8988T (cell line): ENCODE measurements around the gene SMIM7.
"Not testable (repeated sequence)": the region's sequence is repeated elsewhere in the genome, so short reads cannot be mapped to it uniquely, and the experiment has no call there.

ENCODE experiments used
- DNase-seq: peaks from one replicate; pipeline ENCODE4 v3.0.0; 2011

The SMIM7 gene

DNA sequence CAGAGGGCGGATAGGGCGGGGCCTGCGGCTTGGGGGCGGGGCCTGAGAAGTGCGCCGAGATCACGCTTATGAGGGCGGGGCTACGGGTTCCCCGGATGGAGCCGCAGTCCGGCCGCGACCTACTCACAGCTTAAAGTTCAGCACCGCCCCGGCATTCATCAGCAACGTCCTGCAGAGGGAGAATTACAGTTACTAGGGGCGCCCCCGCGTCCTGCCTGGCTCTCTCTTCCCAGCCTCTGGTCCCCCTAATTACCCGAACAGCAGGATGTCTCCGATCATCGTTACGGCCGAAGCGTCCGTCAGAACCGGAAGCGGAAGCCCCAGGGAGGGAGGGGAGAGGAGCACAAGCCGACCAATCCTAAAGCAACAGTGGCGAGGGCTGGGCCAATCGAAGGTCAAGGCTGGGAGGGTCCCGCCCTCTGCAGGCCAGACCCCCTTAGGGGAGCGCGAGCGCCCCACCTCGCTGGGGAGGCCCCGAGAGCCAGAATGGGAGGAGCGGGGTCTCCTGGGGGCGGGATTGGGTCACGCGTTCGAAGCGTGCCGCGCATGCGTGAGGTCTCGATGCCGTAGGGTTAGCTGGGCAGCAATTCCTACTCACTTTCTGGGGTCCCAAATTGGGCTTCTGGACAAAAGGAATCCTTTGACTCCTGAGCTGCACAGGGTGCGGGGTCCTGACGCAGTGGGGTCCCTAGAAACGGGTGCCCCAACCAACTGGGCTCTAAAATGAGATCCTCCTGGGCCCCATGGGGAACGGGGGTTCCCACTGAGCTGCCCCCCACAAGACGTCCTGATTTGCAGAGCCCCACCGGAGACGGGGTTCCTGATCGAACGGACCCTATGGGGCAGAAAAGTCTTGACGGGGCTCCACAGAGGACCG lies at the start of gene SMIM7:
SMIM7 (minus strand) TSS at position 313 of the 877 bp plus-strand sequence; CDS start at position 279, 34 bp downstream.
- peak; percentile 94 for DNase-seq

DNA sequence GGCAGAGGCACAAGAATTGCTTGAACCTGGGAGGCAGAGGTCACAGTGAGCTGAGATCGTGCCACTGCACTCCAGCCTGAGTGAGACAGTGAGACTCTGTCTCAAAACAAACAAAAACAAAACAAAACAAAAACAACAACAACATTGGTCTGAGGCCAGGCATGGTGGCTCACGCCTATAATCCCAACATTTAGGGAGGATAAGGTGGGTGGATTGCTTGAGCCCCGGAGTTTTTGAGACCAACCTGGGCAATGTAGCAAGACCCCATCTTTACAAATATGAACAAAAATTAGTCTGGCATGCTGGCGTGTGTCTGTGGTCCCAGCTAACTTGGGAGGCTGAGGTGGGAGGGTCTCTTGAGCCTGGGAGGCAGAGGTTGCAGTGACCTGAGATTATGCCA lies 43.7 kb upstream of the SMIM7 start:
- no peak for DNase-seq

DNA sequence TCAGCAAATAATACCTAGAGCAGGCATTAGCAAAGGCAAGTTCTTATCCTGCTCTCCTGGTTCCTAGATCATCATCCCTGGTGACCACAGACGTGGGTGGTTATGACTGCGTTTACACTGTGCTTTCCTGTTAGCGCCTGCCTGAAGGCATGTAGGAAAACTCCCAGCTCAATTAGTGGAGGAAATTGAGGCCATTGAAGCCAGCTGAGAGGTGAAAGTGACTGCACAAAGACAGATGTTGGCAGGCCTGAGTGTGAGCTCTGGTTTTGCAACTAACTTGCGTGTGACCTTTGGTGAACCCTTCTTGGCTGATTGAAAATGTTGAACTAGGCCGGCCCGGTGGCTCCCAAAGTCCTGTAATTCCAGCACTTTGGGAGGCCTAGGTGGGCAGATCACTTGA lies 42.2 kb upstream of the SMIM7 start:
- no peak for DNase-seq

DNA sequence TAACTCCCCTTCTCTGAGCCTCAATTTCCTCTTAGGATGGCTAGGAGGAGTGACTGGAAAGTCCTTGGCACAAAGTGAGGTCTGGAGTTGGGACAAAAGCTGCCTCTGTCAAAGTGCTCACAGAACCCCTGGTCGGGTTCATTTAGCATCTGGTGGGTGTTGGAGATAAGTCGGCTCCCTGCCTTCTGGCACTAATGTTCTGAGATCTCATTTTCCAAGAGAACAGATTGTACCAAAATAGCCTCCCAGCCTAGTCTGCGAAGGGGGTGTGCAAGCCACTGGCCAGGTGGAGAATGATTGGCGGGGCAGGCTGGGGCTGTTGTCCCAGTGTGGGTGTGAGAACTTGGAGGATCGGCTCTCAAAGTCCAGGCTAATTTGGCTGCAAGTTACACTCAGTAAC lies 39.0 kb upstream of the SMIM7 start:
- no peak for DNase-seq

DNA sequence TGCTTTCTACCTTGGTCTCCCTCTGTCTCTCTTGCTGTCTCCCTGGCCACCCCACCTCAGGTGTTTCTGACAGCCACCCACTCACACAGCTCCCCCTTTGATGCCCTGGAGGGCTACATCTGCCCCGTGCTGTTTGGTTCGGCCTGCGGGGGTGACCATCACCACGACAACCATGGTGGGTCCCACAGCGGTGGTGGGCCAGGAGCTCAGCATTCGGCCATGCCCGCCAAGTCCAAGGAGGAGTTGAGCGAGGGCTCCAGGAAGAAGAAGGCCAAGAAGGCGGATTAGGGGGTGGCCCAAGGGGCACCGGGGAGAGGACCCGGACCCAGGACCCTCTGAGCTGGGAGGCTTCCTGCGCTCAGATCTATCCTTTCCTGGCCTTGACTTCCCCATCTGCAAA lies 28.1 kb upstream of the SMIM7 start:
- no peak for DNase-seq

DNA sequence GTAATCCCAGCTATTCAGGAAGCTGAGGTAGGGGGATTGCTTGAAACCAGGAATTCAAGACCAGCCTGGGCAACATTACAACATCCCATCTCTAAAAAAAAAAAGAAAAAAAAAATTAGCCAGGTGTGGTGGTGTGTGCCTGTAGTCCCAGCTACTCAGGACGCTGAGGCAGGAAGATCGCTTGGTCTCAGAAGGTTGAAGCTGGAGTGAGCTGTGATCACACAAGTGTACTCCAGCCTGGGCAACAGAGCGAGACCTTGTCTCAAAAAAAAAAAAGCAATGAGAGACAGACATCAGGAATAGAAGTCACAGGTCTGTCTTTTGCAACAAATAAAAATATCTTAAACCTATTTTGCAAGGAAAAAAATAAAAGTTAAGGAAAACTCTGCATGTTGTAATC lies 24.3 kb upstream of the SMIM7 start:
- no peak for DNase-seq

DNA sequence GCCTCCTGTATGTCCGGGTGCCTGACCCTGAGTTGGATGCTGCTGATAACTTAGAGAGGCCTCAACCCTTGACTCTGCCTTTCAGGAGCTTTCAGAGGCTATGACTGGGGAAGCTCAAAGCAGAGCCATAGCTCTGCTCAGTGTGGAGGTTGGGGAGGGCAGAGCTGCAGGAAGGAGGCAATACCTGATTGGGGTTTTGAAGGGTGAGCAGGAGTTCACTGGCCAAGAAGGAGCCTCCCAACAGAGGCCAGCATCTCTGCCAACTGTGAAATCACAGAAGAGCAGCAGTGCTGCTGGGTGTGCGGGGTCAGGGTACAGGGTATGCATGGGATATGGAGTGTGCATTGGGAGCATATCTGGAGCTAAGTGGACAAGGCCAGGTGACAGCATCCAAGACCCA lies 22.6 kb upstream of the SMIM7 start:
- DNase-seq = no peak

DNA sequence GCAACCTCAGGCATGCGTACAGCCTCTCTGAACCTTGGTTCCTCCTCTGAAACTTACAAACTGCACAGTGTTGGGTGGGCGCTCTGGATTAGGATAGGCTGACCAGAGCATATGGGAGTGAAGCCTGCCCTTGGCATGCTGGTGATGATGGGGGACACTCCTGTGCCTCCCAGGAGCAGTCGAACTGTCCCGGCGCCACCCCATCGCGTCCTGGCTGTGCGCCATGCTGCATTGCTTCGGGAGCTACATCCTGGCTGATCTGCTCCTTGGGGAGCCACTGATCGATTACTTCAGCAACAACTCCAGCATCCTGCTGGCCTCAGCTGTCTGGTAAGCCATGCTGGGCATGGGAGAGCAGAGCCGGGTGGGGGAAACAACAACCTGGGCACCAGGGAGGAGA lies 19.9 kb upstream of the SMIM7 start:
- no peak for DNase-seq

DNA sequence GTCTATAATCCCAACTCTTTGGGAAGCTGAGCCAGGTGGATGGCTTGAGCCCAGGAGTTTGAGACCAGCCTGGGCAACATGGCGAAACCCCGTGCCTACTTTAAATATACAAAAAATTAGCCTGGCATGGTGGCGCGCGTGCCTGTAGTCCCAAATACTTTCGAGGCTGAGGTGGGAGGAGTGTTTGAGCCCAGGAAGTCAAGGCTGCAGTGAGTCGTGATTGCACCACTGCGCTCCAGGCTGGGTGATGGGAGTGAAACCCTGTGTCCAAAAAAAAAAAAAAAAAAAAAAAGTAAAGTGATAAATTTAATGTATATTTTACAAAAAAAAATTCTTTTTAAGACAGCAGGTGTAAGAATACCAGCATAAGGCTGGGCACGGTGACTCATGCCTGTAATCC lies 18.6 kb upstream of the SMIM7 start:
- no peak for DNase-seq

DNA sequence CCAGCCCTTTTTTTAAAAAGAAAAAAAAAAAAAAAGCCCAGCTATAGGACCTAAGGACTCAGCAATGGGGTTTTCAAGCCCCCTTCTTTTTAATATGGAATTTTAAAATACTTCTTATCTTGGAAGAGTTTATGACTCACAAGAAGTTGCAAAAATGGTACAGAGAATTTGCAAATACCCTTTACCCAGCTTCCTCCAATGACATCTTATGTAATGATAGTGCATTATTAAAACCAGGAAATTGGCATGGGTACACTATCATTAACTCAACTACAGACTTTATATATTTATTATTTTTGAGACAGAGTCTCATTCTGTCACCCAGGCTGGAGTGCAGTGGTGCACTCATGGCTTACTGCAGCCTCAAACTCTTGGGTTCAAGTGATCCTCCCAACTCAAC lies 17.1 kb upstream of the SMIM7 start:
- DNase-seq = no peak

DNA sequence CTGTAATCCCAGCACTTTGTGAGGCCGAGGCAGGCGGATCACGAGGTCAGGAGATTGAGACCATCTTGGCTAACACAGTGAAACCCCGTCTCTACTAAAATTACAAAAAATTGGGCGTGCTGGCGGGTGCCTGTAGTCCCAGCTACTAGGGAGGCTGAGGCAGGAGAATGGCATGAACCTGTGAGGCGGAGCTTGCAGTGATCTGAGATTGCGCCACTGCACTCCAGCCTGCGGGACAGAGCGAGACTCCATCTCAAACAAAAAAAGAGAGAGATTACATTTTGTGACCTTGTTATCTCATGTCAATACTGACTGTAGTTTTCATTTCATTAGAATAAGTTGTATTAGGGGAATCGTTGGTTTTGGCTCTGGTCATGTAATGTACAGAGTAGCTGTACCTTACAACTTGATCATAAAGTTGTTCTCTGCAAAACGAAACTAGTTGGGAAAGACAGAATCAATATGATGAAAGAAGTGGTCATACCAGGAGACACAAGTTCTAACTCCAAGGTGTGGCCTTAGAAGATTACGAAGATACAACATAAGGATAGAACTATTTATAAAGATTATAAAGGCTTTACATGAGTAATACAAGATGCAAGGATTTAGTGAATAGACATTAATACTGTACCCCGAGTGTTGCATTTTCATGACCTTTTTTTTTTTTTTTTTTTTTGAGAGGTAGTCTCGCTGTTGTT lies 16.3 kb upstream of the SMIM7 start:
- DNase-seq = no peak

DNA sequence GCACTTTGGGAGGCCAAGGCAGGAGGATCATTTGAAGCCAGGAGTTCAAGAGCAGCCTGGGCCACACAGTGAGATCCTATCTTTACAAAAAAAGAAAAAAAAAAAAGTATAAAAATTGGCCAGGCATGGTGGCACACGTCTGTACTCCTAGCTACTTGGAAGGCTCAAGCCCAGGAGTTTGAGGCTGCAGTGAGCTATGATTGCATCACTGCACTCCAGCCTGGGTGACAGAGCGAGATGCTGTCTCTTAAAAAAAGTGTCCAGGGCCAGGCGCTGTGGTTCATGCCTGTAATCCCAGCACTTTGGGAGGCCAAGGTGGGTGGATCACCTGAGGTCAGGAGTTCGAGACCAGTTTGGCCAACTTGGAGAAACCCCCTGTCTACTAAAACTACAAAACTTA lies 13.9 kb upstream of the SMIM7 start:
- DNase-seq = not testable (repeated sequence)

DNA sequence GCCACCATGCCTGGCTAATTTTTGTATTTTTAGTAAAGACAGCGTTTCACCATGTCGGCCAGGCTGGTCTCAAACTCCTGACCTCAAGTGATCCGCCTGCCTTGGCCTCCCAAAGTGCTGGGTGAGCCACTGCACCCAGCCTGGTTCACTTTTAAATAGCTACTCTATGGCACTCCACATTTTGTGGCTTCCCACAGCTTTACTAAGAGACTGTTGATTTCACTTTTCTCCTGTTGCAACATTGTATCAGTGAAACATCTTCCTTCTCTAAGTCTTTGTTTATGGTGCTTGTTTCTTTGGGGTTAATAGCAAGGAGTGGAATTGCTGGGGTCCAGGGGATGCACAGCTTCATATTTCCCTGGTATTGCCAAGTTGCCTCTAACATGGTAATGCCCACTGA lies 13.3 kb upstream of the SMIM7 start:
- no peak for DNase-seq

DNA sequence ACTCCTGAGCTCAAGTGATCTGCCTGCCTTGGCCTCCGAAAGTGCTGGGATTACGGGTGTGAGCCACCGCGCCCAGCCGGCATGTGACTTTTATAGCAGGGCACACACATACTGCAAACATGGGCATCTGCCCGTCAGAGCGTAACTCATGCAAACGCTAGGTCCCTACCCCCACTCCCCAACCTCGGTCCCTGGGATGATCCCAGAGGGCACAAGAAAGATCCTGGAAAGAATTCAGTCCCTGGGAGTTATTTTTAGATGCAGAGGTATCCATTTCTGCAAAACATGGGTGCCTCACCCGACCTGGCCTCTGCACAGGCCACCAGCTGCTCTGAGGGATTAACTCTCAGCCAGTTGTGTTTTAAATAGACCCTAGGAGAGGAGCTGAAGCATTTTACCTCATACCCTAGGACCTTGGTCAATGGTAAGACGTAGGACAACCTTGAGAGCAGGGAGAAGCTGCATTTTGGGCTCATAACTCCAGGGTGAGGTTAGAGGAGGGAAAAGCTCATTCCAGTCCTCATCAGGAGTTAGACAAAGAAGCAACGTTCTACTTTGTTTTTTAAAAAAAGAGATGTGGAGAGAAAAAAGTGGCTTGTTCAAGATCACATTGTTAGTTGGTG lies 11.8 kb upstream of the SMIM7 start:
- DNase-seq = no peak

DNA sequence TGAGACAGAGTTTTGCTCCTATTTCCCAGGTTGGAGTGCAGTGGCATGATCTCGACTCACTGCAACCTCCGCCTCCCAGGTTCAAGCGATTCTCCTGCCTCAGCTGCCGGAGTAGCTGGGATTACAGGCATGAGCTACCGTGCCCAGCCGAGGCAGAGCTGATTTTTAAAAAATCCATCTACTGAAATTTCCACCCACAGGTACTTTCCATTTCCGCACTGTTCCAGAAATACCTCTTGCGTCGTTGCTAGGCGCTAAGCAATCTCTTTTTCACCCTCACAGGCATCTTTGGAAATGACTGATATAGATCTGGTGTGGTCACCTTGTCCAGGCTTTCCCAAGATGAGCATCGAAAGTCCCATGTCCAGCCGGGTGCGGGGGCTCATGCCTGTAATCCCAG lies 10.3 kb upstream of the SMIM7 start:
- DNase-seq = no peak

DNA sequence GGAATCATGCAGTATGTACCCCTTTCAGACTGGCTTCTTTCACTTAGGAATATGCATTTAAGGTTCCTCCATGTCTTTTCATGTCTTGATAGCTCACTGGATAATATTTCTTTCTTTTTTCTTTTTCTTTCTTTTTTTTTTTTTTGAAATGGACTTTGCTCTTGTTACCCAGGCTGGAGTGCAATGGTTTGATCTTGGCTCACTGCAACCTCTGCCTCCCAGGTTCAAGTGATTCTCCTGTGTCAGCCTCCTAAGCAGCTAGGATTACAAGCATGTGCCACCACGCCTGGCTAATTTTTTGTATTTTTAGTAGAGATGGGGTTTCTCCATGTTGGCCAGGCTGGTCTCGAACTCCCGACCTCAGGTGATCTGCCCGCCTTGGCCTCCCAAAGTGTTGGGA lies 8.8 kb upstream of the SMIM7 start:
- DNase-seq = not testable (repeated sequence)

DNA sequence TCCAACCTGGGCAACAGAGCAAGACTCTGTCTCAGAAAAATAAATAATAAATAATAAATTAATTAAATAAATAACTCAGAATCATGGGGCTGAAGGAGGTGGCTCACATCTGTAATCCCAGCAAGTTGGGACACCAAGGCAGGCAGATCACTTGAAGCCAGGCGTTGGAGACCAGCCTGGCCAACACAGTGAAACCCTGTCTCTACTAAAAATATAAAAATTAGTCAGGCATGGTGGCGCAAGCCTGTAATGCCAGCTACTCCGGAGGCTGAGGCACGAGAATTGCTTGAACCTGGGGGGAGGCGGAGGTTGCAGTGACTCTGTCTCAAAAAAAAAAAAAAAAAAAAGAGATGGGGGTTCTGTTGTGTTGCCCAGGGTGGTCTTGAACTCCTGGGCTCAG lies 8.2 kb upstream of the SMIM7 start:
- DNase-seq = no peak

DNA sequence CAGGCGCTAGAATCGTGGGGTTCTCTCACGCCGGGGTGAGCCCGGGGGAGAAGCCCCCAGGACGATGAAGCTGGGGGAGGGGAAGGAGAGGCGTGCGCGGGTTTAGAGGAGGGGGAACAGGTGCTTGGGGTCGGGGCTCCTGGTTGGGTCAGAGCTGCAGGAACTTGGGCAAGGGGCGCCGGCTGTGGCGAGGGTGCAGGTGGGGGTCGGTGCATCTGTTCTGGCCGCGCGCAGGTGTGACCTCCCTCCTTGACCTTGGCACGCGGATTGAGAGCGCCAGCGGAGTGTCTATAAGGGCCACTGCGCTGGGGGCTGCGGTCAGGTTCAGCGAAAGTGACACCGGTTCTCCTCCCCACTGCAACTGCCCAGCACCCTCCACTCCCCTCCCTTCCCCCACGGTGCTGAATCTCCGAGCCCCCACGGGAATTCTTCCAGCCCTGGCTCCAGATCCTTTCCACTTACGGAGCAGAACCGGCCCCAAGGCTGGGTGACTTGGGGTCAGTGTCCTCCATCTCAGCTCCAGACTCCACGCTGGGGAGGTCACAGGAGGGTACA lies 1.6 kb upstream of the SMIM7 start:
- no peak for DNase-seq

DNA sequence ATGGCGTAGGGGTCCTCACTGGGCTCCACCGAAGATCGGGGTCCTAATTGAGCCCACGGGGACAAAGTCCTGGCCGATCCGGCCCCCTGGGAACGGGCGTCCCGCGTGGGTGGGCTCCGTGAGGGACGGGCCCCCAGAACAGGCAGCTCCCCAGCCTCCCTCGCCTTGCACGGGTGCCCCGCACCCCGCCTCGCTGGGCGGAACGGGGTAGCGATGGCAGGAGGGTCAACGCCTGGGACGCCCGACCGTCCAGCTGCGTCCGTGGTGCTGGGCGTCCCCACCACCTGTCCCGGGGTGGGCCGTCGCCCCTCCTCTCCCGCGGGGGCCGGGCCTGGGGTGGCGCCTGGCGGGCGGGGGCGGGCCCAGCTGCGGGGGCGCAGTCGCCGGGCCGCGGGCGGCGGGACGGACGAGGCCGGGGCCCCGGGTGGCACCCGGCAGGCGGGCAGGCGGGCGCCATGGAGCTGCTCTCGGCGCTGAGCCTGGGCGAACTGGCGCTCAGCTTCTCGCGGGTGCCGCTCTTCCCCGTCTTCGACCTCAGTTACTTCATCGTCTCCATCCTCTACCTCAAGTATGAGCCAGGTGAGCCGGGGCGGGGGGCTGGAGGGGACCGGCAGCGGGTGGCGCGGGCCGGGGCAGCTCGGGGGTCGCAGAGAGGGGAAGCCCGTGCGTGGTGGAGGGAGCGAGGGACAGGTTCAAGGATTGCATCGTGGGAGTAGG lies 977 bp upstream of the SMIM7 start, which contains the start of gene TMEM38A:
TMEM38A (plus strand) TSS at position 377 of the 717 bp plus-strand sequence; CDS start at position 456, 79 bp downstream.
- DNase-seq = peak; percentile 54

DNA sequence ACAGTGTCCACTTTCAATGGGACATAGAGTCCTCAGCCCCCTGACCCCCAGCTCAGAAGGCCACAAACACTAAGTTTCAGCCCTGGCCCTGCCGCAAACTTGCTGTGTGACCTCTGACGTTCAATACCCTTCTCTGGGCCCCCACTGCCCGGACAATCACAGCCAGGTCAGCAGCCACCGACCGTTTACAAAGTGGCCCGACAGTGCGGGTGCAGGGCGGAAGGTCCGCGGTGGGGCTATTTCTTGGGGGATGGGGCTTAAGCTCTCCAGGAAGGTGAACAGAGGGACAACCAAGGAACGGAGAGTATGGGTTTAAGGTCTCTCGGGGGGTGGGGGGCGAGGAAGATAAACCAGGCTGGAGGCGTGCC lies 496 bp downstream of the SMIM7 start:
- no peak for DNase-seq

DNA sequence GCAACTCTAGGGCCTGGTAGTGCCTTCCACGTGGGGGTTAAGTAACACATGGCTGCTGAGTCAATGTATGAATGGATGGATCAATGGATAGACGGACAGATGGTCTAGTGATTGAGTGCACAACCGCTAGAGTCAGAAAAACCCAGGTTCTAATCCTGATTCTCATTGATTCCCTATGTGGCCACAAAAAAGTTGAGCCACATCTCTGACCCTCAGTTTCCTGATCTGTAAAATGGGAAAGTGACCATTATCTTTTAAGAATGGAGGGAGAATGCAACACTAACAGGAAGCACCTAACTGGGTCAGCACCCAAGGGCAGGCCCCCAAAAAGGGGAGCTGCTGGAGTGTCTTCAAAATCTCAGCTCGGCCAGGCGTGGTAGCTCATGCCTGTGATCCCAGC lies 2.6 kb downstream of the SMIM7 start:
- DNase-seq = no peak

DNA sequence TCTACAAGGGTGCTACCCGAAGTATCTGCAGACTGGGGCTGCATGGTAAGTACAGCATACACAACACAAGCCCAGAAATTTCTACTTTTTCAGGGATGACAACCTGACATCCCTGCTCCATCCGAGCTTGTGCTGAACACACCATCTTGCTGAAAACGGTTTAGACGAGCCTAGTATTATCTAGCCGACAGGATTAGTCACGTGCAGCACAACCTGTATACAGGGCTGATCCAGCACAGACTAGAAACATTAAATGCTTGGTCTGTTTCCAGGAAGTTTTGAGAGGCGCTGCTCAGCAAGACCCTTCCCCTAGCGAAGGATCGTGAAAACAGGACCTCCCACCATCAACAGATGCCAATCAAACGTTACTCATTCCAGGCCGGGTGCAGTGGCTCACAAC lies 4.2 kb downstream of the SMIM7 start:
- no peak for DNase-seq

DNA sequence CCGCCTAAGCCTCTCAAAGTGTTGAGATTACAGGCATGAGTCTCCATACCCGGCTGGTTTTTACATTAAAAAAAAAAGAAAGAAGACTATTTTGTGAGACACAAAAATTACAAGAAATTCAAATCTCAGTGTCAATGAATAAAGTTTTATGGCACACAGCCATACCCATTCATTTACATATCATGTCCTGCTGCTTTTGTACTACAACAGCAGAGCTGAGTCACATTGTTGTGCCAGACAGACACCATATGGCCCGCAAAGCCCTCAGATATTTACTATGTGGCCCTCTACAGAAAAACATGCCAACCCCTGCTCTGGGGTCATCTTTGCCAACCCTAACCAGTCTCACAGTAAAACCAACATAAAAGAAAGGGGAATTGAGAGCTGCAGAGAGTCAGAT lies 5.3 kb downstream of the SMIM7 start:
- DNase-seq = no peak
